HL-60/S4 treated with phorbol 12-myristate 13-acetate at 8.2 ng/mL for 4 days and 3 days (cell line): ENCODE data around the gene ZBED2.

Experiments used
- in situ Hi-C: fragments of 300-500 bp; cut with MboI; formaldehyde crosslinking; loops from 2 replicates; pipeline ENCODE4 v1.15.0; 2022; ENCODE audit warnings: low sequenced_read_pairs

The ZBED2 gene

DNA sequence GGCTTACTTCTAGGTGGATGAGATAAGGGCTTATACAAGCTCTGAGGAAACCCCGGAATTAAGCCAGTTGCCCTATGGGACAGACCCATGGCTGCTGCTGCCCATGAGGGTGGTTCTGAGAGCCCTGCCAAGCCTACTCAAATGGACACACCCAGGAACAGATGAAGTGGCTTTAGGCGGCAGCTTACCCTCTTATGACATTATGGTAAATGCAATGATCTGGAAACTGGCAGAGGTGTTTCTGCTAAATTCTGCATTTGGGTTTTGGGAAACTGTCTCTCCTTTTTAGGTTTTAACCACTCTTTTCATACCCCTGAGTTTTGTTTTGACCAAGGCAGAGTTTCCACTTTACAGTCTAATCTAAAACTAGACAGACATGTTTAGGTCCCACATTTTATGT lies 9.0 kb upstream of the ZBED2 start:
- in situ Hi-C loops: no loop called here

- in situ Hi-C loops: no loop called here
Measured at GRCh38 chr3:111603679-111604078, 8.5 kb upstream of the ZBED2 start.

- in situ Hi-C loops: no loop called here
Measured at GRCh38 chr3:111601810-111602209, 6.7 kb upstream of the ZBED2 start.

DNA sequence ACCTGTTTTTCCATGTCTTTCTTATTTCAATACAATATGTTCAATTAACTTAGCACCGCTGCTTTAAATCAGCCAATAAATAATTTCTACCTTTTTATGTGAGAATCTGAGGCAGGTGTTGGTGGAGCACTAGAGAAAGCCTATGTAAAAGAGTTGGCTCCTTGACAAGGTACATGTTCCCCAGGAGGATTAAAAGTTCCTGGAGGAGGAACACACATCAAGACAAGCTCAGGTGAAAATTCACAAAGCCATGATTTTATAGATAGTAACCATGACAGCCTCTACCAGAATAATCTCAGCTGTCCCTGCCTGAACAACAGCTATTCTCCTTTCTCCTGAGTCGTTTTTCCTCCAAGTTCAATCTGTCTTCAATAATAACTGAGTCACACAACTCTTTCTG lies 3.4 kb upstream of the ZBED2 start:
- in situ Hi-C loops: no loop called here

GRCh38 chr3:111598139-111598538 lies 3.0 kb upstream of the ZBED2 start:
- in situ Hi-C loops: no loop called here

- in situ Hi-C loops: no loop called here
Measured at GRCh38 chr3:111596328-111596727, 1.2 kb upstream of the ZBED2 start.

DNA sequence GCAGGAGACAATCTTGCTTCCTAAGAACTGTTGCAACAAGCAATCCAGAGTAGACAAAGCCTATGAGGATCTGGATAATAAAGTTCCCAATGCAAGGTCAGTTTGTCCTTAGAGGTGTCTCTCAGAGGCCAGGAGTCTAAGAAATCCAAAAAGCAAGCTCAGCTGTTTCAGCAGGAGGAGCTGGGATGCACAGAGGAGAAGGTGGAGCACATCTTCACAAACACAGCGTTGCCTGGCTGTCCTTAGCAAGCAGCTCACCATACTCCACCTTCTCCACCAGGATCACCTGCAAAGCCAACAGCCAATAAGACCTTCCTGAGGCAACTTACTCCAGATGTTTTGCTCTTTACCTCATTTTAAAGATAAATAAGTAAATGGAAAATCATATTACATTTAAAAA lies 365 bp downstream of the ZBED2 start:
- in situ Hi-C loops: no loop called here

GRCh38 chr3:111594205-111594604 lies 941 bp downstream of the ZBED2 start:
- in situ Hi-C loops: no loop called here

DNA sequence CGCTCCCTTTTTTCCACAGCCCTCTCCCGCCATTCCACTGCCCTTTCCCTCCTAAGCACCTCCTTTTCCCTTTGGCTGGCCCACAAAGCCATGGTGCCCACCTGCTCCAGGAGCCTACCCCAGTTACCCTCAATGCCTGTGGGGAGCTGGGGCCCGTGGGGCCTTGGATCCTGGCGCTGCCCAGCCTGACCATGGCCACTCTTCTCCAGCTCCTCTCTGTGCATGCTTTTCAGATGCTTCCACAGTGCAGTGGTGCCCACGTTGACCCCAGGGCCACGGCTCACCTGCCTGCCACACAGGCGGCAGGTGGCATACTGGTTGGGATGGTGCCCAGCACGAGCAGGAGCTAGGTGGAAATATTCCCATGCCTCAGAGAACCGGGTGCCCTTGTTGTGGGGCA lies 1.5 kb downstream of the ZBED2 start:
- in situ Hi-C loops: no loop called here

- in situ Hi-C loops: no loop called here
Measured at GRCh38 chr3:111592936-111593335, 2.2 kb downstream of the ZBED2 start.

DNA sequence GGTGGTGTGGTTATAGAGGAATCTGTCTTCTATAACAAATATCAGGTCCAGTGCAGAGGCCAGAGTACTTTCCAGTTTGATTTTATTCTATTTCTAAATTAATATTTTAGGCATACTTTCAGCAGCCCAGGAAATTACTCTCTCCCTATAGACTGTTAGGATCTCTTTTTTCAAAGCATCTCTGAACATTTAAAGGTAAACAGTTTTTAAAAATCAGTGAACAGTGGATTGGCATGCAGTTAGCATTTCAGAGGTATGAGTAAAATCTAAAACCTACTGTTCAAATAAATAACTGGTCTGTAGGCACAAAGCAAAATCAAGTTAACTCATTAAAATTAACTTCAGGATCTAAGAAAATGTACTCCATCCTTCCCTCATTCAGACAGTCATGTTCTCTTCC lies 3.0 kb downstream of the ZBED2 start:
- in situ Hi-C loops: no loop called here

DNA sequence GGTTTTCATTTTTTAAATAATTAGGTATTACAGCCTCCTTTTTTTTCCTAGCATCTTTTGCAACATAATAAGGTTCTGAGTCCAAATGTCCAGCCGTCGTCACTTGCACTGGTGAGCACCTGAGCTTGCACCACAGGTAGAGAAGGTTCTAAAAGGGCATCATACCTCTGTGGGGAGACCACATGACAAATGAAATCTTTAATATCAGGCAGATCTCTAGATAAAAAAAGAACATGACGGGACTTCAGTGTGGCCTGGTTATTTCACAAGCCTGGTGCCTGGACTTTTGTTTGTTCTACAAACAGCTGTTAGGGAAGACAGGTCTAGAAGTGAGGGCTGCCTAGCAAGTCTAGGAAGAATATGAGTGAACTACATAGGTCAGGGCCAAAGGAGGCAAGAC lies 3.6 kb downstream of the ZBED2 start:
- in situ Hi-C loops: no loop called here

GRCh38 chr3:111590143-111590491 lies 5.0 kb downstream of the ZBED2 start:
- in situ Hi-C loops: no loop called here

DNA sequence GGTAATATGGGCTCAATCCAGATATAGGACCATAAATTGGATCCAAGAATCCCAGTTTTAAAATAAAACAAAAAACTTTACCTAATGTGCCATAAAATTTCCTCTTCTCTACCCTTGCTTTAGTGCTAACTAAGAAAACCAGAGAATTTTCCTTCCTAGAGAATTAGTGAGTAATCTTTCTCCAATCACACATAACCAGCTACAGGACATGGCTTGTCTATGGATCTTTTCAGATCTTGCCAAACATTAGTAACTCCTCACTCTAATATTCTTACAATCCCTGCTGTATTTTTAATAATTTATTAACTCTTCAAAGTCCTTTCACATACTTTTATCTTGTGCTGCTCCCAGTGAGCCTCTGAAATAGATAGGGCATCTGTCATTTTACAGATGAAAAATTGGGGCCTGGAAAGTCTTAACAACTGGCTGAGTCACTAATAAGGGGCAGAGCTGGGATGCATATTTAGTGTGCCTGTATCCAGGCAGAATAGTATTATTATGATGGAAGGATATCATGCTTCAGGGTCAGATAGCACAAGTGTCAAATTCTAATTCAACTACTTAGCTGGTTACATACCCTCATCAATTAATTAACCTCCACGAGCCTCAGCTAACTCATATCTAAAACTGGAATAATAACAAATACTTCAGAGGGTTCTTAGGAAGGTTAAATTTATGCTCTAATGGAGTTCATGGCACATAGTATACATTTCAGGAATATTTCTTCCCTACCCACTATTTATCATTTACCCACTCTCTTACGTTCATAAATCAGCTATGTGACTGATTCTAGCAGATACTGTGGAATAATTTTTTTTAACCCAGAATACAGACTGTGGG lies 5.6 kb downstream of the ZBED2 start:
- in situ Hi-C loops: no loop called here

DNA sequence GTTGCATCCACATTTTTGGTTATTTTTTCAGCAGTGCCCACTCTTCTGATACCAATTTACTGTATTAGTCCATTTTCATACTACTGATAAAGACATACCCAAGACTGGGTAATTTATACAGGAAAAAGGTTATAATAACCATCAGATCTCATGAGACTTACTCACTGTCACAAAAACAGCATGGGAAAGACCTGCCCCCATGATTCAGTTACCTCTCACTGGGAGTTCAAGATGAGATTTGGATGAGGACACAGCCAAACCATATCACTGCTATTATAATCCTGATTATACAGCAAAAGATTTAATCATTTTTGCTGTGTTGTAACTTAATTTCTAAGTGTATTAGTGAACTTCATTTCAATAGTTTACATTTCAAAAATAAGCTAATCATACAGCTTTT lies 6.6 kb downstream of the ZBED2 start:
- in situ Hi-C loops: no loop called here

DNA sequence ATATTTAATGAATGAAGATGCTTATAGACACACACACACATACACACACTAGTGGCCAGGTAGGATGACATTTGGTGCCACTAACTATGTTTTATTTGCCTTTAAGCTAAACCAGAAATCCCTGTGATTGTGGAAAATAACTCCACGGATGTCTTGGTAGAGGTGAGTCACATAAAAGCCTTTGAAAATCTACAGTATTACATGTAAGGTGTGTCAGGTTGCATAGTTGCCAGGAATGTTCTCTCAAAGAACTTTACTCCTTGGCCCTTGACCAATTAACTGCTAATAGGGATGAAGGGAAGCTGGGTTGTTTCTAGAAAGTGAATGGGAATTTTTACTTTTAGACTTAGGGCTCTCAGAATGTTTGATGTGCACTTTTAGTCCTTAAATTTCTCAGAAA lies 9.9 kb downstream of the ZBED2 start:
- in situ Hi-C loops: no loop called here

- in situ Hi-C loops: no loop called here
Measured at GRCh38 chr3:111584744-111585143, 10.4 kb downstream of the ZBED2 start.

DNA sequence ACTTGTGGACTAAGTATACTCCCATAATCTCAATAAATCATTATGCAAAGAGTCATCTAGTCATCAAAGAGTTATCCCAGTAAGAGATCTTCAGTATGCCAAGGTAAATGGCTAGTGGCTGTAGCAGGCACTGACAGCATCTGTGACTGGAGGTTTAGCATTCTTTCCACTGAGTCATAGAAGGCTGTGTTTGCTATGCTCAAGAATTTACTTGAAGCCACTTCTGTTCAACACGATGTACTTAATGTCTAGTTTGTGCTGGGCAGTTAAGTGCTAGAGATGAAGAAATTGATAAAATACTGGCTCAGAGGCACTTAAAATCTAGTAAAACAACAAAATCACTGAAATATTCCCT lies 13.0 kb downstream of the ZBED2 start:
- in situ Hi-C loops: no loop called here

- in situ Hi-C loops: no loop called here
Measured at GRCh38 chr3:111581403-111582119, 13.6 kb downstream of the ZBED2 start.

DNA sequence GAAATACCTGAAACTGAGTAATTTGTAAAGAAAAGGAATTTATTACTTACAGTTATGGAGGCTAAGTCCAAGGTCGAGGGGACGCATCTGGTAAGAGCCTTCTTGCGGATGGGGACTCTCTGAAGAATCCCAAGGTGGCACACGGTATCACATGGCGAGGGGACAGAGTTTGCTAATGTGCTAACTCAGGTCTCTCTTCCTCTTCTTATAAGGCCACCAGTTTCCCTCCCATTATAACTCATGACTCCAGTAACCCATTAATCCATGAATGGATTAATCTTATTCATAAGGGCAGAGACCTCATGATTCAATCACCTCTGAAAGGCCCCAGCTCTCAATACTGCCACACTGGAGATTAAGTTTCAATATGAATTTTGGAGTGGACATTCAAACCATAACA lies 15.7 kb downstream of the ZBED2 start:
- in situ Hi-C loops: no loop called here

DNA sequence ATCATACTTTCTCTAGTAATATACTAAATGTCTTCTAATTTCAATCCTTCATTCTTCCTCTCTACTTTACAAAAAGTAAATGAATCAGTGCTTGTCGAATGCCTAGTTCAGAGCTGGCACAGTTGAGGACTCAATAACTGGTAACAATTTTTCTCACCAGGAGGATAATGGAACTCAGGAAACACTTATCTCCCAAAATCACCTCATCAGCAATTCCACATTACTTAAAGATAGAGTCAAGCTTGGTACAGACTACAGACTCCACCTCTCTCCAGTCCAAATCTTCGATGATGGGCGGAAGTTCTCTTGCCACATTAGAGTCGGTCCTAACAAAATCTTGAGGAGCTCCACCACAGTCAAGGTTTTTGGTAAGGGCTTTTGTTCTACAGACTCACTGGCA lies 16.3 kb downstream of the ZBED2 start:
- in situ Hi-C loops: no loop called here

- in situ Hi-C loops: no loop called here
Measured at GRCh38 chr3:111577798-111578685, 17.1 kb downstream of the ZBED2 start.
